Glutamatergic neuron (in vitro differentiated cells): ENCODE measurements around the gene INSIG2. TPM values are rescaled to one million over a fixed set of nuclear protein-coding genes. Genes with fewer than 3 reads are reported as not detected.

Experiments
- DNase-seq: peaks from one replicate; pipeline ENCODE4 v3.0.0; 2022
- H3K27ac Mint-ChIP-seq: one replicate; pipeline ENCODE4 v1.8.0; 2020; ENCODE audit warnings: mild to moderate bottlenecking, mixed read lengths, inconsistent platforms; ENCODE audit not compliant: unreplicated experiment
- H3K27me3 Mint-ChIP-seq: one replicate; pipeline ENCODE4 v1.8.0; 2020; ENCODE audit warnings: mild to moderate bottlenecking, moderate library complexity, mixed read lengths, inconsistent platforms; ENCODE audit not compliant: unreplicated experiment
- H3K36me3 Mint-ChIP-seq: one replicate; pipeline ENCODE4 v1.8.0; 2020; ENCODE audit warnings: mild to moderate bottlenecking, mixed read lengths, inconsistent platforms; ENCODE audit not compliant: unreplicated experiment
- H3K4me1 Mint-ChIP-seq: one replicate; pipeline ENCODE4 v1.8.0; 2020; ENCODE audit warnings: mild to moderate bottlenecking, low read depth, mixed read lengths, inconsistent platforms; ENCODE audit not compliant: unreplicated experiment
- H3K4me3 Mint-ChIP-seq: one replicate; pipeline ENCODE4 v1.8.0; 2020; ENCODE audit warnings: mild to moderate bottlenecking, mixed read lengths, inconsistent platforms; ENCODE audit not compliant: unreplicated experiment
- H3K9me3 Mint-ChIP-seq: one replicate; pipeline ENCODE4 v1.8.0; 2020; ENCODE audit warnings: mild to moderate bottlenecking, moderate library complexity, mixed read lengths, inconsistent platforms; ENCODE audit not compliant: unreplicated experiment
- CTCF ChIP-seq: fragments of 200-600 bp; sonication (generic); IDR thresholded peaks from one replicate; pipeline ENCODE4 v1.5.0; 2021; ENCODE audit not compliant: partially characterized antibody, unreplicated experiment
- long read RNA-seq: library from polyadenylated mRNA; unstranded; transcript quantifications from one replicate; pipeline ENCODE4 v2.0.0, GENCODE V29; 2020; ENCODE audit not compliant: unreplicated experiment
- total RNA-seq: library from RNA; stranded (reverse); fragmentation: NEBNext Ultra II Directional; extraction: Animal tissue kit (Norgen Biotek cat#: 25700); gene quantifications from one replicate; pipeline ENCODE4 v1.2.1, GENCODE V29; 2021; ENCODE audit not compliant: unreplicated experiment

Gene INSIG2
- total RNA-seq = 20.3 TPM
- long read RNA-seq, partial matches to known transcripts = 0 of 4 reads
- long read RNA-seq, other reads (novel, unspliced or antisense) = 2 of 4 reads

GRCh38 chr2:118088051-118089024 lies at the start of gene INSIG2:
INSIG2 (plus strand) TSS chr2:118088471; CDS start chr2:118096557, 8,086 bp downstream.
- peaks cover 4% of the 10 kb centered on the region for H3K4me1 Mint-ChIP-seq
- peak; percentile 95 for DNase-seq
- peak within 1 kb of the TSS; percentile 67 for H3K27ac Mint-ChIP-seq
- peaks cover 3% of the 10 kb centered on the region for H3K27me3 Mint-ChIP-seq
- peak; percentile 4 for TF ChIP-seq CTCF
- H3K9me3 Mint-ChIP-seq = peaks cover 2% of the 10 kb centered on the region
- peaks cover 4% of the 10 kb centered on the region for H3K36me3 Mint-ChIP-seq
- H3K4me3 Mint-ChIP-seq = peak within 1 kb of the TSS; percentile 96

GRCh38 chr2:118040891-118041290 lies 47.4 kb upstream of the INSIG2 start:
- Mint-ChIP-seq H3K27me3 (peaks cover 2% of the 10 kb centered on the region), H3K27ac (no peak overlapping the region), H3K36me3 (no peaks in the 10 kb centered on the region), H3K9me3 (peaks cover 1% of the 10 kb centered on the region), H3K4me3 (no peak overlapping the region), H3K4me1 (no peaks in the 10 kb centered on the region)
- no peak for TF ChIP-seq CTCF
- no peak for DNase-seq

GRCh38 chr2:118044103-118044716 lies 44.1 kb upstream of the INSIG2 start:
- no peak for TF ChIP-seq CTCF
- H3K36me3 Mint-ChIP-seq = no peaks in the 10 kb centered on the region
- peaks cover 2% of the 10 kb centered on the region for H3K4me1 Mint-ChIP-seq
- H3K9me3 Mint-ChIP-seq = peaks cover 1% of the 10 kb centered on the region
- no peak for DNase-seq
- no peak overlapping the region for H3K4me3 Mint-ChIP-seq
- no peak overlapping the region for H3K27ac Mint-ChIP-seq
- H3K27me3 Mint-ChIP-seq = peaks cover 2% of the 10 kb centered on the region

GRCh38 chr2:118044854-118045253 lies 43.4 kb upstream of the INSIG2 start:
- TF ChIP-seq CTCF = no peak
- Mint-ChIP-seq H3K9me3 (peaks cover 1% of the 10 kb centered on the region), H3K27me3 (peaks cover under 1% of the 10 kb centered on the region), H3K4me1 (peaks cover 3% of the 10 kb centered on the region), H3K4me3 (no peak overlapping the region), H3K27ac (no peak overlapping the region), H3K36me3 (no peaks in the 10 kb centered on the region)
- no peak for DNase-seq

- peaks cover 1% of the 10 kb centered on the region for H3K9me3 Mint-ChIP-seq
- no peaks in the 10 kb centered on the region for H3K36me3 Mint-ChIP-seq
- DNase-seq = no peak
- H3K4me1 Mint-ChIP-seq = peaks cover 5% of the 10 kb centered on the region
- H3K27ac Mint-ChIP-seq = no peak overlapping the region
- no peak for TF ChIP-seq CTCF
- H3K4me3 Mint-ChIP-seq = no peak overlapping the region
- H3K27me3 Mint-ChIP-seq = no peaks in the 10 kb centered on the region
Observed at GRCh38 chr2:118045286-118045685, 43.0 kb upstream of the INSIG2 start.
